Stimulated activated effector memory CD8-positive, alpha-beta T cell treated with anti-CD3 and anti-CD28 coated beads, Interleukin-12 subunit alpha, Interleukin-12 subunit beta, amount 100 ng/mL, for 72 hours (primary cell): ENCODE measurements around the gene NFIA.

ENCODE experiments used
- ATAC-seq: fragments of 150-1000 bp; cut with Tn5 transposase; 2 replicates; pipeline ENCODE4 v1.10.0; 2021
- DNase-seq, 2 donors: peaks; one replicate each; pipeline ENCODE4 v3.0.0; 2021 to 2022; ENCODE audit warnings: low spot score in 2 of 2
- H3K27ac Mint-ChIP-seq: one replicate; pipeline ENCODE4 v1.8.0; 2022; ENCODE audit warnings: mild to moderate bottlenecking, mixed read lengths
- H3K36me3 Mint-ChIP-seq: one replicate; pipeline ENCODE4 v1.8.0; 2022; ENCODE audit warnings: mild to moderate bottlenecking, mixed read lengths
- H3K4me1 Mint-ChIP-seq: one replicate; pipeline ENCODE4 v1.8.0; 2022; ENCODE audit warnings: mixed read lengths
- H3K4me3 Mint-ChIP-seq: one replicate; pipeline ENCODE4 v1.8.0; 2022; ENCODE audit warnings: mild to moderate bottlenecking, mixed read lengths
- H3K9me3 Mint-ChIP-seq: one replicate; pipeline ENCODE4 v1.8.0; 2022; ENCODE audit warnings: mixed read lengths

Gene NFIA

GRCh38 chr1:61077676-61078541, 4.5 kb upstream of the NFIA start:
- ATAC-seq: peak; percentile 86
- Mint-ChIP-seq H3K36me3 (peaks cover 14% of the 10 kb centered on the region), H3K9me3 (no peaks in the 10 kb centered on the region), H3K27ac (peak overlapping the region; percentile 92), H3K4me1 (peaks cover 51% of the 10 kb centered on the region), H3K4me3 (peak overlapping the region; percentile 91)
- peak; percentile 67 to 92 for DNase-seq

- Mint-ChIP-seq H3K4me1 (peaks cover 51% of the 10 kb centered on the region), H3K4me3 (peak overlapping the region; percentile 91)
Measured at GRCh38 chr1:61078618-61079295, 3.6 kb upstream of the NFIA start.

GRCh38 chr1:61079296-61079897, 3.0 kb upstream of the NFIA start:
- Mint-ChIP-seq H3K27ac (no peak overlapping the region), H3K9me3 (no peaks in the 10 kb centered on the region), H3K4me3 (peak overlapping the region; percentile 91), H3K36me3 (peaks cover 22% of the 10 kb centered on the region), H3K4me1 (peaks cover 51% of the 10 kb centered on the region)
- ATAC-seq: no peak
- no peak for DNase-seq

More at GRCh38 chr1:61078618-61079295, 3.6 kb upstream of the NFIA start:
- peak overlapping the region; percentile 92 for H3K27ac Mint-ChIP-seq
- H3K9me3 Mint-ChIP-seq: no peaks in the 10 kb centered on the region
- DNase-seq (no peak), ATAC-seq (no peak)
- peaks cover 18% of the 10 kb centered on the region for H3K36me3 Mint-ChIP-seq

GRCh38 chr1:61079898-61080336, 2.4 kb upstream of the NFIA start:
- Mint-ChIP-seq H3K4me1 (peaks cover 51% of the 10 kb centered on the region), H3K4me3 (peak overlapping the region; percentile 91), H3K36me3 (peaks cover 22% of the 10 kb centered on the region), H3K9me3 (no peaks in the 10 kb centered on the region), H3K27ac (peak overlapping the region; percentile 3)
- ATAC-seq (no peak), DNase-seq (no peak)

GRCh38 chr1:61080413-61081143, 1.8 kb upstream of the NFIA start:
- H3K9me3 Mint-ChIP-seq: no peaks in the 10 kb centered on the region
- ATAC-seq (no peak), DNase-seq (no peak)
- H3K4me1 Mint-ChIP-seq: peaks cover 51% of the 10 kb centered on the region
- H3K27ac Mint-ChIP-seq: peak overlapping the region; percentile 3
- H3K4me3 Mint-ChIP-seq: peak overlapping the region; percentile 91
- peaks cover 22% of the 10 kb centered on the region for H3K36me3 Mint-ChIP-seq

DNA sequence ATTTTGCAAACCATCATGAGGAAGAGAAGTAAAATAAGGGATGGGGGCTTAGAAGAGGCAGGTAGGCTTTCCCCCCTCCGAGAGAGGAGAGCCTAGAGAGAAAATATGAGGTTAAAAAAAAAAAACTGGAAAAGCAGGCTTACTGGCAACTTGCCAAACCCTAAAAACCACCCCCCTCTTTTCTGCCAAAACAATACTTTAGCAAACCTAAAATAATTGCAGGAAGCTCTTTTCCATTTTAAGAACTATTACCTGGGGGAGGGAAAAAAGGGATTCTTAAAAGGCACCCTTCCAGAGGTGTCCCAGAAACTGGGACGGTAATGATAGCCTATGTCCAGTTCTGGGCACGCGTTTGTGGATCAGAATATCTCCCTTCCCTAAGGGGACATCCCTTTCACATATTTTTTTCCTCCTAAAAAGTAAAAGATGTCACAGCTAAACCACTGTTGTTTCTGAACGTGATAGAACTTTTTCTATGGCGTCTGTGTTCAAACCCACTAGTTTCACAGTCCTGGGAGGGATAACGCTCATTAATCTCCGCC, 1.1 kb upstream of the NFIA start:
- peaks cover 22% of the 10 kb centered on the region for H3K36me3 Mint-ChIP-seq
- H3K9me3 Mint-ChIP-seq: no peaks in the 10 kb centered on the region
- H3K4me1 Mint-ChIP-seq: peaks cover 51% of the 10 kb centered on the region
- DNase-seq: no peak
- ATAC-seq: no peak
- H3K27ac Mint-ChIP-seq: no peak overlapping the region
- peak overlapping the region; percentile 84 for H3K4me3 Mint-ChIP-seq

DNA sequence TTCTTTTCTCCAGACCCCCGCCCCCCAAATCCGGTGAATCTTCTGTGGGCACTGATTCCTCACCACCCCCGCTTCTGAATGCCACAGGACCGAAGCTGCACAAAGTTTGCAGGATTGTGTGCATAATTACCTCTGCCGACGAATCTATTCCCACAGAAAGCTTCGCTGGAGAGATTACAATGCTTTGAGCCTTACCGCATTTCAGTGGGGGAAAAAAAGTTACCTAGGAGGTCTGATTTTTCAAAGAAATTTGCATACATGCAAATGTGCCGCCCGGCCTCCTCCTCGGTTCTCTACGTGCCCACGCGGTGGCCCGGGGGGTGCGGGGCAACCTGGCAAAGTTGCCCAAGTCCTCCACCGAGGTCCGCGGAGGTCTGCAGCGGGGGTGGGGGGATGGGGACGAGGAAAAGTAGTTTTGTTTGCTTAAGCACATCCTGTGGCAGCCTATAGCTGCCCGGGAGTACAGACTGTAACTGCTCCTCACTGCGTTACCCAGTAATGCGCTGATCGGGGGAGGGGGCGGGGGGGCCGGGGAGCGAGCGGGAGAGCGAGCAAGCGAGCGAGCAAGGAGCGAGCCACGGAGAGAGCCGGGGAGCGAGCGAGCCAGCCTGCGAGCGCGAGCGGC, 563 bp upstream of the NFIA start:
- ATAC-seq (peak; percentile 29), DNase-seq (peak; percentile 21 to 77)
- H3K9me3 Mint-ChIP-seq: no peaks in the 10 kb centered on the region
- H3K27ac Mint-ChIP-seq: no peak overlapping the region
- peaks cover 45% of the 10 kb centered on the region for H3K4me1 Mint-ChIP-seq
- peak overlapping the region; percentile 84 for H3K4me3 Mint-ChIP-seq
- peaks cover 19% of the 10 kb centered on the region for H3K36me3 Mint-ChIP-seq

GRCh38 chr1:61083013-61083806, 849 bp downstream of the NFIA start:
- peaks cover 7% of the 10 kb centered on the region for H3K36me3 Mint-ChIP-seq
- peak overlapping the region; percentile 83 for H3K27ac Mint-ChIP-seq
- ATAC-seq (peak; percentile 48), DNase-seq (peak; percentile 19 to 60)
- peak overlapping the region; percentile 84 for H3K4me3 Mint-ChIP-seq
- peaks cover 36% of the 10 kb centered on the region for H3K4me1 Mint-ChIP-seq
- no peaks in the 10 kb centered on the region for H3K9me3 Mint-ChIP-seq

DNA sequence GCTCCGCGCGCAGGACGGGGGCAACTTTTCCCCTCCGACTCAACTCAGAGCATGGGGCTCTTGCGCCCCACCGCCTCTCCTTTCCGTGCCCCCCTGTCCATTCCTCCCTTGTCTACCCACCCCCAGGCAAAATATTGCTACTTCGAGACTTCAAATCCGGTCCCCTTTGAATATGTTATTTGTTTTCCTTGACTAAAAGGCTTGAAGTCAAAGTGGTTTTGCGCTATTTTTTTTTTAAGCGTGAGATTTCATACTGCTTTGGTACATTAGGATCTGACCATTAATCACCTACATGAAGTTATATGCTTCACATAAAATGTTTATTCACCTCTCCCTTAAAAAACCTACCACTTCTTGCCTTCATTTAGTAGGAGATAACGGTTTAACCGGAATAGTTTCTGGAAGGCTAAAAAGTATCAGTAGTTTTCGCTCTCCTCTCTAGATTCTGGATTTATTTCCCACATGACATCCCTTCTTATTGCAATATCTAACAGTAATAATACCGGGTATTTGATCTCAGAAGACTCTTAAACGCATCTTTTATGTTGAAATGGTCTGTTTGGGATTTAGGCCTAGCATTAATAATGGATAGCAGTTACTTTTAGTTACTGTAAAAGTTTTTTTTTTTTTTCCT, 1.6 kb downstream of the NFIA start:
- peak overlapping the region; percentile 84 for H3K4me3 Mint-ChIP-seq
- peaks cover 8% of the 10 kb centered on the region for H3K36me3 Mint-ChIP-seq

DNA sequence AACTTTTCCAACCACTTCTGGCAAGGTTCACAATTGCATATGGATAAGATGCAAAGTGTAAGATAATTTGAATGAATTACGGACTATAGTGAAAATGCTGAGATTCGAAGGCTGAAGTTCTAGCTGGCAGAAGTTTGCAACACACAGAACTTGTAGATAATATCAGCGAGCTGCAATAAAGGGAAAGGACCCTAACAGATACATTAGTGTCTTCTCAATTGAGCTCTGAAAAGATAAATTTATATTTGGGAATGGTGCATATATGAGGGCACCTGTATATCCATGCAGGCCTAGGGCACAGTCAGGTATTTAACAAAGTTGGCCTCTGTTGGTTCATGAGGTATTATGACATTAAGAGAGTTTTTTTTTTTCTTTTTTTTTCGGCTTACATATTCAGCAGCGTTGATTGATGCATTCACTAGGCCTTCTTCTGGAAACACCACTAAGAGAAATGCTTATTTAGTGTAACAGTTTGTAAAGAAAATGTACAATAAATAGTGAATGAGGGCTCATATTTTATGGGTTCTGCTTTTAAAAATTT, 2.2 kb downstream of the NFIA start:
- no peaks in the 10 kb centered on the region for H3K9me3 Mint-ChIP-seq
- peaks cover 14% of the 10 kb centered on the region for H3K36me3 Mint-ChIP-seq
- DNase-seq (no peak), ATAC-seq (no peak)
- peak overlapping the region; percentile 84 for H3K4me3 Mint-ChIP-seq
- peaks cover 22% of the 10 kb centered on the region for H3K4me1 Mint-ChIP-seq
- no peak overlapping the region for H3K27ac Mint-ChIP-seq

More for the DNA sequence above, 1.6 kb downstream of the NFIA start:
- Mint-ChIP-seq H3K9me3 (no peaks in the 10 kb centered on the region), H3K4me1 (peaks cover 28% of the 10 kb centered on the region), H3K27ac (peak overlapping the region; percentile 83)
- DNase-seq (no peak), ATAC-seq (no peak)

- H3K4me1 Mint-ChIP-seq: peaks cover 14% of the 10 kb centered on the region
- H3K4me3 Mint-ChIP-seq: no peak overlapping the region
- DNase-seq (no peak), ATAC-seq (no peak)
- H3K9me3 Mint-ChIP-seq: no peaks in the 10 kb centered on the region
- no peak overlapping the region for H3K27ac Mint-ChIP-seq
- H3K36me3 Mint-ChIP-seq: peaks cover 19% of the 10 kb centered on the region
Measured at GRCh38 chr1:61085206-61085982, 3.0 kb downstream of the NFIA start.

DNA sequence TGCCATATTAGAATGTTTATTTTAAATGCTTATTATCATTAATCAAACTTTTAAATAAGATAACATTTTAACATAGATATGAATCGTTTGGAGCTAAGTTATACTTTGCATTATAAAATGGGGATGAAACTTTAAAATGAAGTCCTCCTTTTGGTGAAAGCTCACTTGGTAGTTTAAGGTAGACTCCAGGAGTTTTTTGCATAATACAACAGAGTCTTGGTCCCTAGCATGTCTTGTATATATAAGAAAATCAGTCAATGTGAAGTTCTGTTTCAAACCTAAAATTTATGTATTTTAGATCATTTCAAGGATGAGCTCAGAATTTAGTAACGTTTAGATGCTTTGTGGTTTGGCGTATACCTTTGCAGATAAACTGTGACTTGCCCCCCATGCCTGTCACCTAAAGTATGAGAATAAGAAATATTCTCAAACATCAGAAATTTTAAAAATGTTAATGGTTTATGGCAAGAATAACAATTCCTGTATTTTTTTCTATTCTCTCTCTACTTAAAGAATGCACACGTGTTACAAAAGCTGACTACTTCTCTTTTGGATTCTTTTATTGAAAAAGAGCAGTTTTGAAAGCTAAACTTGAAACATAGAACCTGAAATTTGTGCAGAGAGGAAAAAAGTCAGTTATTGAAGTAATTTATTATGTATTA, 3.8 kb downstream of the NFIA start:
- Mint-ChIP-seq H3K4me3 (no peak overlapping the region), H3K27ac (no peak overlapping the region), H3K9me3 (no peaks in the 10 kb centered on the region), H3K36me3 (peaks cover 19% of the 10 kb centered on the region), H3K4me1 (peaks cover 7% of the 10 kb centered on the region)
- ATAC-seq (no peak), DNase-seq (no peak)
